GM04504 (cell line): ENCODE measurements around the gene TMEM151A.
"Not testable (repeated sequence)": the region's sequence is repeated elsewhere in the genome, so short reads cannot be mapped to it uniquely, and the experiment has no call there.

Experiments
- DNase-seq: peaks from one replicate; pipeline ENCODE4 v3.0.0-alpha.2; 2012; ENCODE audit warnings: low read depth

TMEM151A gene

GRCh38 chr11:66310324-66310723 lies 18.6 kb downstream of the TMEM151A start:
- DNase-seq: no peak

GRCh38 chr11:66310803-66311440 lies 19.2 kb downstream of the TMEM151A start:
- not testable (repeated sequence) for DNase-seq

- DNase-seq: no peak
These were observed 19.8 kb downstream of the TMEM151A start for GRCh38 chr11:66311470-66311964.

GRCh38 chr11:66311965-66312548 lies 20.4 kb downstream of the TMEM151A start:
- peak; percentile 73 for DNase-seq

- DNase-seq: peak; percentile 99
These were observed 21.0 kb downstream of the TMEM151A start for GRCh38 chr11:66312549-66313320.

GRCh38 chr11:66313321-66314185 lies 21.9 kb downstream of the TMEM151A start:
- DNase-seq: no peak

- no peak for DNase-seq
These were observed 22.4 kb downstream of the TMEM151A start for GRCh38 chr11:66314186-66314501.

GRCh38 chr11:66314561-66315497 lies 23.1 kb downstream of the TMEM151A start:
- DNase-seq: no peak

- no peak for DNase-seq
These were observed 23.8 kb downstream of the TMEM151A start for GRCh38 chr11:66315498-66315885.

- DNase-seq: no peak
These were observed 24.5 kb downstream of the TMEM151A start for GRCh38 chr11:66315921-66316811.

- no peak for DNase-seq
These were observed 25.2 kb downstream of the TMEM151A start, which contains the start of gene CD248 for GRCh38 chr11:66316849-66317251. Gene CD248 (minus strand): TSS chr11:66317044. CDS start chr11:66317027, 17 bp downstream.

- no peak for DNase-seq
These were observed 25.6 kb downstream of the TMEM151A start for GRCh38 chr11:66317322-66317722.

GRCh38 chr11:66317723-66318599 lies 26.3 kb downstream of the TMEM151A start:
- DNase-seq: peak; percentile 77

GRCh38 chr11:66318600-66318970 lies 26.9 kb downstream of the TMEM151A start:
- DNase-seq: no peak

- not testable (repeated sequence) for DNase-seq
These were observed 28.6 kb downstream of the TMEM151A start for GRCh38 chr11:66320289-66320688.

GRCh38 chr11:66320748-66321147 lies 29.1 kb downstream of the TMEM151A start:
- not testable (repeated sequence) for DNase-seq

- no peak for DNase-seq
These were observed 29.9 kb downstream of the TMEM151A start for GRCh38 chr11:66321606-66322005.

GRCh38 chr11:66322732-66323427 lies 31.2 kb downstream of the TMEM151A start:
- no peak for DNase-seq
